ENCODE data around the gene HIVEP1.
"Not testable (repeated sequence)": the region's sequence is repeated elsewhere in the genome, so short reads cannot be mapped to it uniquely, and the experiment has no call there.

The HIVEP1 gene

DNA sequence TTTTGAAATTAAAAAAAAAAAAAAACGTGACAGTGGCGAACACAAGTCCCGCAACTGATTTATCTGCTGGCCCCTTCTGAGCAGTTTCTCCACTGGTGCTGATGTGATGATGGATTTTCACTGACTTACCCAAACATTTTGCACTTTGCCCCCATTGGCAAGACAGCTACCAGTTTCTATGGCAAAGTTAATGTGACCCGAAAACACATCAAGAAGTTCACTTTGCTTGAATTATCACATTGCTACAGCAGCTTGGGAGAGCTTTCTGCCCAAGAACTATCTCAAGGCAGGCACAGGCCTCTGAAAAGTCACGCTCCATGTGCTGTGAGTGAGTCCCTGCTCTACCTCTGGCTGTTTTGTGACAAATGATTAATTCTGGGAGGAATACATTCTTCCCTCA, 150.1 kb downstream of the HIVEP1 start:
- no peak for DNase-seq (ENCODE audit: low spot score)

DNA sequence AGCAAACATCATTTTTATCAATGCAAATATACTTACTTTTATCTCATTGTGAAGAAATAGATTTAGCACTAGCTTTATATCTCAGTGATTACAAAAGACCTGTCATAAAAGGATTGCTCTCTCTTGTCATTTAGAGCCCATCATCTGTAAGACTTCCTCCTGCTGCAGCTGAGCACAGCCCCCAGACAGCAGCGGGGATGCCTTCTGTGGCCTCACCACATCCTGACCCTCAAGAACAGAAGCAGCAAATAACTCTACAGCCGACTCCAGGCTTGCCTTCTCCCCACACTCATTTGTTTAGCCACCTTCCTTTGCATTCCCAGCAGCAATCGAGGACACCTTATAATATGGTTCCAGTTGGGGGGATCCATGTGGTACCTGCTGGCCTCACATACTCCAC, 151.0 kb downstream of the HIVEP1 start:
- DNase-seq (ENCODE audit: low spot score) = no peak

DNA sequence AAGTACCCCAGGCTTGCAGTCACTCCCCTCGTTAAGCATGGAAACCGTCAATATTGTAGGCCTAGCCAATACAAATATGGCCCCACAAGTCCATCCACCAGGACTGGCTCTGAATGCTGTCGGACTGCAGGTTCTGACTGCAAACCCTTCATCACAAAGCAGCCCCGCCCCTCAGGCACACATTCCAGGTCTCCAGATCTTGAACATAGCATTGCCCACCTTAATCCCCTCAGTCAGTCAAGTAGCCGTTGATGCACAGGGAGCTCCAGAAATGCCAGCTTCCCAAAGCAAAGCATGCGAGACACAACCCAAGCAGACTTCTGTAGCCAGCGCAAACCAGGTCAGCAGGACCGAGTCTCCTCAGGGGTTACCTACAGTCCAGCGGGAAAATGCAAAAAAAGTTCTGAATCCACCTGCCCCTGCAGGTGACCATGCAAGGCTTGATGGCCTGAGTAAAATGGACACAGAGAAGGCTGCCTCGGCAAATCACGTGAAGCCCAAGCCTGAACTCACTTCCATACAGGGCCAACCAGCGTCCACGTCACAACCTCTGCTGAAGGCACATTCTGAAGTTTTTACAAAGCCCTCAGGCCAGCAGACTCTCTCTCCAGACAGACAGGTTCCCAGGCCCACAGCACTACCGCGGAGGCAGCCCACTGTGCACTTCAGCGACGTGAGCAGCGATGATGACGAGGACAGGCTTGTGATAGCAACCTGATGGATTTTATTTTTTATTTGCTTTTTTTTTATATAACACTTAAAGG, 151.8 kb downstream of the HIVEP1 start:
- no peak for DNase-seq (ENCODE audit: low spot score)

DNA sequence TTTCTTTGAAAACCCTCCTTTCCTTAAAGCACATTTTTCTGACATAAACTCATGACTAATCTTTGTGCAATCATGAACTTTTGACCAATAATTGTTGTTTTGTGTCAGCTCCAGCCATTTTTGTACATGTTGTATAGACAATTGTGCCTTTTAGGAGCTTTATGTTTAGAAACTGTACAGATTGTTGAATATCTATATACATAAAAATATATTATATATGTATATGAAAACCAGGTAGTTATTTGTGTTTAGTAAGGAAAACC, 152.3 kb downstream of the HIVEP1 start:
- DNase-seq (ENCODE audit: low spot score) = no peak

DNA sequence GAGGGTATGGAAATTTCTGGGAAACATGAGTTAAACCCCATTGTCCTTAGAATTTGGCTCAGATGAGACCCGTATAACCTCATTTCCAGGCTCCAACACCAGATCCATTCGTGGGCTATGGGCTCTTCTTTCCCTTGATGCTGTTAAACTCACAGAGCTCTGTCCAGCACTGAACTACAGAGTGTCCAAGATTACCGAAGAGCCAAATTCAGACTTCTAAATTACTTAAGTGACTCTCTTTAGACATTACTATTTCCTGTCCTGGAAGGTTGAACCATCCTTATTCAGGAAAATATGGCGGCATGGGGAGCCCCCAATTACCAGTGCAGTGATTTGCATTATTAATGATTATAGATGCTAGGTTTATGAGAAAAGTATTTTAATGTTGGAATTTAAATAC, 153.2 kb downstream of the HIVEP1 start:
- no peak for DNase-seq (ENCODE audit: low spot score)

DNA sequence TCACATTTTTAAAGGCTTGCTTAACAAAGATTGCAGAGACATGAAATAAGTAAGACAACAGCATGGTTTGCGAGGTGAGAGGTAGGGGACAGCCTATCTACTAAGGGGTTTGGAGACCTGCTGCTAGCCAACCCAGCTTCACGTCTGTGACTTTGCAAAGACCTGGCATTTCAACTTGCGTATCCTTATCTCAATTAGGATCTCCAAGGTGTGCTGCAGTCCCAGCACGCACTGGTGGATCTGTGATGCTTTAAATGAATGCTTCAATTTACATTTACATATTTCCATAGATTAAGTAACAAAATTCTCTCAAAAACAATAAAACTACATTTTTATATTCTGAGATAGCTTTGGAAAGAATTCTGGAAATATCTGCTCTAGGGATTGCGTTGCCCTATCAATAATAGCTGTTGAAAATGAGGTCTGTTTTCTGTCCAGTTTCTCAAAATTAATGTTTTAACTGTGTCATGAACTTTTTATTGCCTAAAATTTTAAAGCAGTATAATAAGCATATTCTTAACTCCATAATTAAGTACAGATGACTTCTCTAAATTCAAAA, 153.7 kb downstream of the HIVEP1 start:
- no peak for DNase-seq (ENCODE audit: low spot score)

DNA sequence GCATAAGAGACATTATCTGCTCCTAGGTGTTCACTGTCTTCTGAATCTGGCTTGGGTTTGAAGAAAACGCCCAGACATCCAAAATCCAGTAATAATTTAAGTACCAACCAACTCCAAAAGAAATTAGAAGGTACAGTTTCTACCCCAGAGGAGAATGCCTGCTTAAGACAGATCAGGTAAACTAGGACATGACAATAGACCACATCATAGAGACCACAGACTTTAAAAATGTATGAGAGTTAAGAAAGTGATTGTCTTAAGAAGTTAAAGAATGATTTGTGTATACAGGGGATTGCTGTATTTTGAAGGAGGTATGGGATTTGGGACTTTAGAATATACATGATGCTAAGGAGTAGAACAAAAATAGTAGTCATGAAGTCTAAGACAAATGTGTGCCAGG, 157.3 kb downstream of the HIVEP1 start:
- no peak for DNase-seq (ENCODE audit: low spot score)

DNA sequence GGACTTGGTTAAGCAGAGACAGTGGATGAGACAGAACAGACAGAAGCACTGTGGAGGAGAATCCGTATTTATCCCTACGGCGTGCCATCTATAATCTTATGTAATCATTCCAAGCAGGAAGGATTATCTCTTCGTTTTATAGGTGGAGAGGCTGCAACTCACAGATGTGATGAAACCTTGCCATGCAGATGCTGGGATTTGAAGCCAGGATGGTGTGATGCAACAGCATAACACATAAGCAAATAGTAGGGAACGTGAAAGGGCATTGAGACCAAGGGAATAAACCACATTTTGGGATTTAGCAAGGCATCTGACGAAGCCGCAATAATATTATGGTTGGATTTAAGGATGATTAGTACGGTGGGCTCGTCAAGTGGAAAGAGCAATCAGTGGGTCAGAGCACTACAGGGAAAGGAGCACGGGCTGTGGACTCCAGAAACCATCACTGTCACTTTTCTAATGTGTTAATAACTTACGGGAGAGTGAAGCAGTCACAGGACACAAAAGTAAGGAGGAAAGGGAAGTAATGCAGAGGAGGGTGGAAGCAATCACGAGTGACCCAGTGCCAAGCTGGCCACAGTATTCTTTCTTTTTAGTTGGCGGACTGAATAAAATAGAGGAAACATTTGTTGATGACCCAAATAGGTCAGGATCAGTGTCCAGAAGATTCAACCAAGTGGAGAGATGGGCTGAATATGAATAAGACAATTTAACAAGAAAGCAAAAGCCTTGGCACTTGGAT, 158.4 kb downstream of the HIVEP1 start:
- DNase-seq (ENCODE audit: low spot score) = no peak

DNA sequence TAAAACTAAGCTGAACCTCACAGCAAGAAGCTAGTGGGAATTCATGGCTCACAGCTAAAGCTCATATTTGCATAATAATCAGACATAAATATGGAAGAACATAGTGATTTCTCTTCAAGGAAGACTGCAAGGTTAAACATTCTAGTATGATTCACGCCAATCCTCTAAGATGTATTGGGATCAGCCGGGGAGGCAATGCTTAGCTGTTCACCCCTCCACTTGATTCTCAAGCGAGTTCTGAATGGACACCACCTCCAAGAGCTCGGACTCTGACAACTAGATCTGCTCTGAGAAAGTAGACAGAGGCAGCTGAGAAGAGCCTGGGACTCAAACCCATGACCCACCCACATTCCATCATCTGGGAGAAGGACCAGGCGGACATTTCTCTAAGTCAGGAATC, 159.6 kb downstream of the HIVEP1 start:
- no peak for DNase-seq (ENCODE audit: low spot score)

DNA sequence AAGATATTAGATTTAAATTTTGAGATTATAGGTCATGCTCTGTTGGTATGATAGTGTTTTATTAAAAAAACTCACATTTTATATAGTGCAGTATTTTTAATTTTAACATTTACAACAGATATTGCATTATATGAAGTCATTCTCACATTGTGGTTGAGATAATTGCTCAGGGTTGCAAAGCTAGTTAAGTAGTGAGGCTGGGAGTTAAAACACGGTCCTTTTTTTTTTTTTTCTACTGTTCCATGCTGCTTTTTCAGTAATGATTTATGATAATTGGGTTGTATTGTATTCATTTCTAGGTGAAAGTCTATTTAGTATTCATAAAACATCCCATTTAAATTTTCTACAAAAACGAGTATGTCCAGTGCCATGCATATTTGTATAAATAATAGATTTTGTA, 160.5 kb downstream of the HIVEP1 start:
- DNase-seq (ENCODE audit: low spot score) = no peak

DNA sequence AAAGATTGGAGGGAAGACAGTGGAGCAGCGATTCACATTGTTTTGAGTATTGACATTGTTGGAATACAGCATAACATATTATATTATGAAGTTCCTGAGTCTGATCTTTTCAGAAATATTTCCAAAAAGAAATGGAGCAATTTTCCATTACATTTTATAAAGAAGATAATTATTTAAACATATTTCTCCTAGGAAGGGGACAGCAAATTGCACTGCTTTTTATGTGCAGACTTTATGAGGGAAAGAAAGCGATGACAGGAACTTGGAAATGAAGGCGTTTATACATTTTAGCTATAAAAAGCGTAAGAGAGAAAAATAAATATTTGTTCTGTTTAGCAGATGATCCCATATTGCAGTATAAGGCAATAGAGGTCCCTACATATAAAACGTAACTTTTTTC, 161.1 kb downstream of the HIVEP1 start:
- DNase-seq (ENCODE audit: low spot score) = no peak

DNA sequence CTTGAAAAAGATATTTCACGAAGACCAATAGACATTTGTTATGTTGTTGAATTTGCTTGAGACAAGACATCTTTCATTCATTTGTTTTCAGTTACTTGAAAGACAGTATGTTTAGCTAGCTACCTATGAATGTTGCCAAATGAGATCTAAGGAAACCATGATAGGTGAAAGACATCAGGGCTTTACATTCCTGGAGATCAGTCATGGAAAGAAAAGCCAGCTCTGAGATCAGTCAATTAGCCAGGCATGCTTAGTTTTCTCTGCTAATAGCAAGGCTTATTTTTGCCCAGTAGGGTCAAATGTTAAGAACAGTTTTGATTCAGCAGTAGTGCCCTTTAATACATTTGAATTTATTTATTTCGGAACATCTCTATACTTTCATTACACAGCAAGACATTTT, 161.5 kb downstream of the HIVEP1 start:
- no peak for DNase-seq (ENCODE audit: low spot score)

DNA sequence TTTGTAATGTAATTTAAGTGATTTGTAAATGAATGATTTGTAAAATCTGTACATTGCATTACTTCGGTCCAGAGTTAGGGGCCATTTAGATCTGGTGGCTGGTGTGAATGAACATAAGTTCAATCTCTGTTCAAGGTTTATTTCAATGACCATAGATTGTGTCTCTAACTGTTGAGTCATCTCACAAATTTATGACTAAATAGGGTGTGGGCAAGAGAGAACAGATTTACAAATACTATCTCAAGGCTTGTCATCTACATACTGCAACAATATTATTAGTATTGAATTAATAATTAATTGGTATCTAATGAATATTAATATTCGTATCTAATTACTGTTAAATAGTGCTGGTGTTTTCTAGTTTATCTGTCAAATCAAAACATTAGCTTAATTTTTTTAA, 162.8 kb downstream of the HIVEP1 start:
- DNase-seq (ENCODE audit: low spot score) = no peak

DNA sequence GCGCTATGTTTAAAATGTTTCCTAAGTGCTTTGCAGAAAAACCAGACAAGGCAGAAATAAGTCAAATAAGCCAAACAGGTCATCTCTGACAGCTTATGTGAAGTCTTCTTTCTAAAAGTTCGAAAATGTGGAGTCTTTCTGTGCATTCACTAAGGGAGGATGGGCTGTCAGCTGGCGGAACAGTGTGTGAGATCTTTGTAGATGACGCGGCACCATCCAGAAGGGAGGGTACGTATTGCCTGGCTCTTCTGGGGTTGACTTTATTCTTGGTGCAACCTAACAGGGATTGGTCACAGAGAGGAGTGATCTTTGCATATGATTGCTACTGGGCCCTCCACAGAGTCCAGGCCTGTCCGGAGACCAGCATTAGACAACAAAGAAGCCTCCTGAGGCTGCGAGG, 163.5 kb downstream of the HIVEP1 start:
- DNase-seq (ENCODE audit: low spot score) = no peak

DNA sequence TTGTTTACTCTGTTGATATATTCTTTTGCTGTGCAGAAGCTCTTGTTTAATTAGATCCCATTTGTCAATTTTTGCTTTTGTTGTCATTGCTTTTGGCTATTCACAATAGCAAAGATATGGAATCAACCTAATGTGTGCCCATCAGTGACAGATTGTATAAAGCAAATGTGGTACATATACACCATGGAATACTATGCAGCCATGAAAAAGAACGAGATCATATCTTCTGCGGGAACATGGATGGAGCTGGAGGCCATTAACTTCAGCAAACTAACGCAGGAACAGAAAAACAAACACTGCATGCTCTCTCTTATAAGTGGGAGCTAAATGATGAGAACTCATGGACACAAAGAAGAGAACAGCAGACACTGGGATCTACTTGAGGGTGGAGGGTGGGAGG, 164.7 kb downstream of the HIVEP1 start:
- DNase-seq (ENCODE audit: low spot score) = not testable (repeated sequence)

DNA sequence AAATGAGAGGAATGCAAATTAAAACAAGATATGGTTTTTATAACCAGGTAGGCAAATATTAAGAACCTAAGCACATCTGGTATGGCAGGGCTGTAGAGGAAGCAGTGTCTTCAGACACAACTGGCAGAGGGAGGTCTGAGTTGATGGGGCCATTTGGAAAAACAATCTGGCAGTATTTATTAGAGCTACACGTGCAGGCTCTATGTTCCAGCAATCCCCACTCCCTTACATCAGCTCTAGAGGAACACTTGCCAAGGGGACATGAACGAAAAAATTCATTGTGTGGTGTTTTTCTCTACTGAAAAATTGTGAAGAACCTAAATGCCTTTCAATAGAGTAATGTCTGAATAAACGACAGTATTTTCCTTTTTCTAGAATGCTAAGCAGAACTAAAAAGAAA, 166.4 kb downstream of the HIVEP1 start:
- DNase-seq (ENCODE audit: low spot score) = no peak

DNA sequence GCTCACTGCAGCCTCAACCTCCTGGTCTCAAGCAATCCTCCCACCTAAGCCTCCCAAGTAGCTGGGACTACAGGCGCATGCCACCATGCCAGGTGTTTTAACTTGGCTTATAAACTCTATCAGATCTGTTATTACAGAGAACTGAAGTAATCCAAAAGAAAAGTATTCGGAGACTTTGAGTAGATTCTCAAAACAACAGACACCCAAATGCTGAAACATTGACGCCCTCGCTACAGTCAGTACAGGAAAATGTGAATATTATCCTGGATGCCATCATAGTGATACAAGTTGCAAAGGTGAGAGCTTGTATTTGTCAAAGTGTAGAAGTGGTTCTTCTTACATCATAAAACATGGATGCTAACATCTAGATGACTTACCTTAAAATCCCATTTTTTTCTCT, 169.4 kb downstream of the HIVEP1 start:
- DNase-seq (ENCODE audit: low spot score) = no peak

DNA sequence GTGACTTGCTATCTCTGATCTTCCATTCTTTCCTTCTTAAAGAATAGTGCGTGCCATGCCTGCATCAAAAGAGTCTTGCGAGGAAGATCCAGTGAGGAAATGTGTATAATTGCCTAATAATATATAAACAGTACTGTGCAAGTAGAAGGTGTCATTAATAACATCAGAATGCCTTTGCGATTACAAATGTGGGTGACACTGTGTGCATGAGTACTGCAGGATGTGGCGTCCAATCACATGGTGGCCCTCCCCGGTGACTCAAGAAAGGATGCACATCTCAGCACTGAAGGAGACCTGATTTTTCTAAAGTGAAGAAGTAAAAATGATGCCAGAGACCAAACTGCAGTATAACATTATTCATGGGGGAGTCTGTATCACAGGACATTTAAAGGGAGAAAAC, 170.6 kb downstream of the HIVEP1 start:
- no peak for DNase-seq (ENCODE audit: low spot score)

DNA sequence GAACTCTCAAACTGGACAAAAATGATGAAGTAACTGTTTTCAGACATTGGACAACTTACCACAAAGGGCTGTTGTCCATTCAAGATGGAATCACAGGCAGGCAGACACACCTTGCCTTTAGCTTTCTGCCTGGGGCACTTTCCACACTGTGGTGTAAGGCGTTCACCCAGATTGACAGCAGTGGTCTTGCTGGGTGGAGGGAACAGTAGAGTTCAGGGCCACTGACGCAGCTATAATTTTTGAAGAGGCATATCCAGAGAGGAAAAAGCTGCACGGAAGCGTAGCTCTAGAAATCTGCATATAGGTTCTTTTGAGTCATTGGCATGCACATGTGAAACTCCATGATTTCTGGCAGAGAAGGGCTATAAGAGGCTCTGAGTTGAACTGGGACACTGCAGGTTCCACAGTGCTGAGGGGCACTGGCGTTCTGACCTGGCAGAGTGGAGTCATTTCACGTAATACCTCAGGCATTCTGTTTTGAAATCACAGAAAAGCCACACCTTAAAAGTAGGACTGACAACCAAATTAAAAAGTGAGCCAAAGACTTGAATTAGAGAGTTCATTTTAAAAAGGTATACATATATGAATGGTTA, 173.1 kb downstream of the HIVEP1 start:
- DNase-seq (ENCODE audit: low spot score) = no peak

DNA sequence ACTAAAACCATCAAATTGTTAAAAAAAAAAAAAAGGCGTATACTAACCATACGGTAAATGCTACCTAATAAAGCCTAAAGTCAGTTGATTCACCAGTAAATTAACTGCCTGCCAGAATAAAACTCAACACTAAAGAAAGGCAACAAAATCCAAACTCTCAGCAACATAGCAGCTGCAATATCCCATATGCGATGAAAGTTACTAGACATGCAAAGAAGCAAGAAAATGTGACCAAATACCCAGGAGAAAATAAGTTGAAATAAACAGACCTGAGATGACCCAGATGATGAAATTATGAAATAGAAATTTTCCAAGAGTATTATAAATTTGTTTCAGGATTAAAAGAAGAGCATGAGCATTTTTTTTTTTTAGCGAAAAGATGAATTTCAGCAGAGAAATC, 174.4 kb downstream of the HIVEP1 start:
- DNase-seq (ENCODE audit: low spot score) = no peak

DNA sequence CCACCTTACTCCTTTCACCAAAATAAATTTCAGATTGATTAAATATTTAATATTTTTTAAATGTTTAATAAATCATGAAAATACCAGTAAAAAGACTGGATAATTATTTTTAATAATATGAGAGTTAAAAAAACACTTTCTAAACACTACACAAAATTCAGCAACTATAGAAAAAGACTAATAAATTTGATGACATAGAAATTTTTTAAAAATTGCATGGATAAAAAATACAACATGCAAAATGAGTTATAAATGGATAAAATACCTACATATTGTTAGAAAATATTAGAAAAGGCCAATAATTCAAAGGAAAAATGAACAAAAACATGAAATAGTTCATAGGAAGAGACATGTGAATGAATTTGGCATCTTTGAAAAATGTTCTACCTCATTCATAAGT, 177.0 kb downstream of the HIVEP1 start:
- no peak for DNase-seq (ENCODE audit: low spot score)

DNA sequence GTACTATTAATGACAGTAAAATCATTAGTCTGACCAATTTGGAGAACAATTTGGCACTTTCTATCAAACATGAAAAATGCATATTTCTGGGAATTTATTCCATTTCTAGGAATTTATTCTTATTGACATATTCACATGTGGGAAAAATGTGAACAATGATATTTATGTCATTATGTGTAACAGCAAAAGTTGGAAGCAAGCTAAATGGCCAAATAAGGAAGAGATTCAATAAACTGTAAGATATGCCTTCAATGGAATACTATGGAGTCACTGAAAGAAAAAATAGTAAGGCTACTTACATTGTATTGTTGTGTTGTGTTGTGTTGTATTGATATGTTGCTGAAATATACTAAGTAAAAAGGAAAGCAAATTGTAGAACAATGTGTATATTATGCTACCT, 177.5 kb downstream of the HIVEP1 start:
- no peak for DNase-seq (ENCODE audit: low spot score)

DNA sequence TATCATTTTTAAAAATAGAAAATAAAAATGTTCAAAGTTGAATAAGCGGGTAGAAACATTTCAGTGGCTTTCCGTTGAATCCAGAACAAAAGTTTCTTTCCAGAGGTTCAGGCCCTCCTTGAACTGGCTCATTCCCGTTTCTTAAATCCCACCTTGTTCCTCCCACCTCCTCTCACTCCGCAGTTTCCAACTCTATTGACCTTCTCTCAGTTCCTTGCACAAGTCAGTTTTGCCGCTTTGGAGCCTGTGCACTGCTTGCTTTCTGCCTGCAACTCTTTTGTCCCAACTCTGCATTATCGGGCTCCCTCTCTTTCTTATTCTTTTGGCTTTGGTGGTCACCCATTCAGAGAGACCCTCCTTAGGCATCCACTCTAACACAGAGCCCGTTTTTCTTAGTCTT, 178.1 kb downstream of the HIVEP1 start:
- no peak for DNase-seq (ENCODE audit: low spot score)
